Measurements from ENCODE around the gene ARAP3. TPM values are rescaled to one million over a fixed set of nuclear protein-coding genes. Genes with fewer than 3 reads are reported as not detected.
A peak's percentile ranks its signal among the peaks of the same experiment; 100 is the strongest.

Gene ARAP3
- total RNA-seq, 1 experiment from 2014 or later, result 17.5 TPM

DNA sequence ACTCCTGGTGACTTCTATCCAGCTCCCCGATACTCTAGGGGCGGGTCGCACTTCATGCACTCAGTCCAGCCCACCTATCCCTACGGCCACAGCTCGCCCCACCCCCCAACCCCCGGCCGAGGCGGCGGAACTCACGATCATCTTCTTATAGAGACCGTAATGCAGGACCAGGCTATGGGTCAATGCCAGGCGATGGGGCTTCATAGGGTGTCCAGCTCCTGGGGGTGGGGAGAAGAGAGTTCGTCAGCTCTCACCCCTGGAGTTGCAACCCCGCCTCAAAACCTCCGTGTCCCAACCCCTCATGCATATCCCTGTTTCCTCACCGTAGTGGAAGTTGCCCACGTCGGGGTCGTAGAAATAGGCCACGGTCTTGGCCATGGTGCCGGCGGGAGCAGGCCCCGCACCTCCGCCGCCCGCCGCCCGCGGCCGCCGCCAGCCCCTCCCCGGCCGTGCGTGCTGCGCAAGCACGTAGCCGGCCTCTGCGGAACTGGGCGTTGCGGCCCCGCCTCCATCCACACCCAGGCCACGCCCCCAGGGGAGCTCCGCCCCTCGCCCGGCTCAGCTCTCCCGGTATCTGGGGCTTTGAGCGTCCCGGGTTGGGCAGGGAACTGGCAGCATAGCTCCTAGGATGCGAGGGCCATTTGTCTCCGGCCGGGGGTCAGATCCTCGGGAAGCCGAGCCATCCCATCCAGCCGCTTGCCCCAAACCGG is 45.5 kb downstream of the ARAP3 start, which contains the start of the genes HDAC3 and RELL2:
Gene HDAC3 (minus strand): TSS at position 437 of the 710 bp plus-strand sequence. CDS start 59 bp downstream, at position 378.
Gene RELL2 (plus strand): TSS at position 585 of the 710 bp plus-strand sequence. CDS start 1,229 bp downstream, outside the sequence.
- intact Hi-C loops (cut with micrococcal nuclease; ENCODE audit: unreplicated experiment), result no loop called here
- DNase-seq, result peak; percentile 99
- BruUV-seq (replicated peaks), result no TSS peak
- TF ChIP-seq, protein P1, sequence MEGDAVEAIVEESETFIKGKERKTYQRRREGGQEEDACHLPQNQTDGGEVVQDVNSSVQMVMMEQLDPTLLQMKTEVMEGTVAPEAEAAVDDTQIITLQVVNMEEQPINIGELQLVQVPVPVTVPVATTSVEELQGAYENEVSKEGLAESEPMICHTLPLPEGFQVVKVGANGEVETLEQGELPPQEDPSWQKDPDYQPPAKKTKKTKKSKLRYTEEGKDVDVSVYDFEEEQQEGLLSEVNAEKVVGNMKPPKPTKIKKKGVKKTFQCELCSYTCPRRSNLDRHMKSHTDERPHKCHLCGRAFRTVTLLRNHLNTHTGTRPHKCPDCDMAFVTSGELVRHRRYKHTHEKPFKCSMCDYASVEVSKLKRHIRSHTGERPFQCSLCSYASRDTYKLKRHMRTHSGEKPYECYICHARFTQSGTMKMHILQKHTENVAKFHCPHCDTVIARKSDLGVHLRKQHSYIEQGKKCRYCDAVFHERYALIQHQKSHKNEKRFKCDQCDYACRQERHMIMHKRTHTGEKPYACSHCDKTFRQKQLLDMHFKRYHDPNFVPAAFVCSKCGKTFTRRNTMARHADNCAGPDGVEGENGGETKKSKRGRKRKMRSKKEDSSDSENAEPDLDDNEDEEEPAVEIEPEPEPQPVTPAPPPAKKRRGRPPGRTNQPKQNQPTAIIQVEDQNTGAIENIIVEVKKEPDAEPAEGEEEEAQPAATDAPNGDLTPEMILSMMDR (IDR thresholded peaks at IDR 0.05; ENCODE audit: unreplicated experiment), result no peak
- CTCF ChIA-PET, result interaction anchor here (0.6 to 2.2 kb wide), 12 partner anchors 14 to 313 kb away, joined by 3 to 25 read pairs (median 3); partner anchors contain the start of gene DIAPH1
- Mint-ChIP-seq H3K36me3 (ENCODE audit: insufficient read depth, unreplicated experiment) (peaks cover 47% of the 10 kb centered on the region), H3K4me1 (ENCODE audit: low read depth, unreplicated experiment) (peaks cover 29% of the 10 kb centered on the region), H3K4me3 (ENCODE audit: low read depth, unreplicated experiment) (peak within 1 kb of the TSS; percentile 79), H3K27me3 (ENCODE audit: unreplicated experiment) (no peaks in the 10 kb centered on the region), H3K9me3 (ENCODE audit: low read depth, unreplicated experiment) (no peaks in the 10 kb centered on the region), H3K27ac (ENCODE audit: unreplicated experiment) (peak within 1 kb of the TSS; percentile 37)

- TF ChIP-seq, protein P1 (IDR thresholded peaks at IDR 0.05; ENCODE audit: unreplicated experiment), result no peak
- DNase-seq, result no peak
- no peaks in the 10 kb centered on the region for H3K27me3 Mint-ChIP-seq (ENCODE audit: unreplicated experiment)
- H3K36me3 Mint-ChIP-seq (ENCODE audit: insufficient read depth, unreplicated experiment), result peaks cover 44% of the 10 kb centered on the region
- no peaks in the 10 kb centered on the region for H3K9me3 Mint-ChIP-seq (ENCODE audit: low read depth, unreplicated experiment)
- no TSS peak for BruUV-seq (replicated peaks)
- H3K4me1 Mint-ChIP-seq (ENCODE audit: low read depth, unreplicated experiment), result peaks cover 23% of the 10 kb centered on the region
- peak overlapping the region; percentile 79 for H3K4me3 Mint-ChIP-seq (ENCODE audit: low read depth, unreplicated experiment)
- intact Hi-C loops (cut with micrococcal nuclease; ENCODE audit: unreplicated experiment), result no loop called here
- H3K27ac Mint-ChIP-seq (ENCODE audit: unreplicated experiment), result peak overlapping the region; percentile 37
- CTCF ChIA-PET, result interaction anchor here (0.6 to 2.2 kb wide), 6 partner anchors 14 to 313 kb away, joined by 3 to 25 read pairs (median 4); partner anchors contain the start of gene DIAPH1
These were observed 46.0 kb downstream of the ARAP3 start for GRCh38 chr5:141636106-141636412.

GRCh38 chr5:141635646-141636045 is 46.4 kb downstream of the ARAP3 start:
- no peaks in the 10 kb centered on the region for H3K27me3 Mint-ChIP-seq (ENCODE audit: unreplicated experiment)
- H3K9me3 Mint-ChIP-seq (ENCODE audit: low read depth, unreplicated experiment), result no peaks in the 10 kb centered on the region
- H3K4me1 Mint-ChIP-seq (ENCODE audit: low read depth, unreplicated experiment), result peaks cover 22% of the 10 kb centered on the region
- no TSS peak for BruUV-seq (replicated peaks)
- H3K27ac Mint-ChIP-seq (ENCODE audit: unreplicated experiment), result peak overlapping the region; percentile 37
- intact Hi-C loops (cut with micrococcal nuclease; ENCODE audit: unreplicated experiment), result no loop called here
- TF ChIP-seq, protein P1 (IDR thresholded peaks at IDR 0.05; ENCODE audit: unreplicated experiment), result no peak
- no peak for DNase-seq
- peaks cover 40% of the 10 kb centered on the region for H3K36me3 Mint-ChIP-seq (ENCODE audit: insufficient read depth, unreplicated experiment)
- peak overlapping the region; percentile 79 for H3K4me3 Mint-ChIP-seq (ENCODE audit: low read depth, unreplicated experiment)
- CTCF ChIA-PET, result interaction anchor here (1.4 to 2.2 kb wide), 3 partner anchors 16 to 60 kb away, joined by 3 to 25 read pairs (median 23); partner anchors contain the start of gene DIAPH1

GRCh38 chr5:141634720-141635119 is 47.3 kb downstream of the ARAP3 start:
- no TSS peak for BruUV-seq (replicated peaks)
- Mint-ChIP-seq H3K4me1 (ENCODE audit: low read depth, unreplicated experiment) (peaks cover 22% of the 10 kb centered on the region), H3K27ac (ENCODE audit: unreplicated experiment) (no peak overlapping the region), H3K9me3 (ENCODE audit: low read depth, unreplicated experiment) (no peaks in the 10 kb centered on the region), H3K36me3 (ENCODE audit: insufficient read depth, unreplicated experiment) (peaks cover 37% of the 10 kb centered on the region), H3K27me3 (ENCODE audit: unreplicated experiment) (no peaks in the 10 kb centered on the region), H3K4me3 (ENCODE audit: low read depth, unreplicated experiment) (no peak overlapping the region)
- TF ChIP-seq, protein P1 (IDR thresholded peaks at IDR 0.05; ENCODE audit: unreplicated experiment), result no peak
- no peak for DNase-seq
- intact Hi-C loops (cut with micrococcal nuclease; ENCODE audit: unreplicated experiment), result no loop called here
- CTCF ChIA-PET, result no interaction called here
